H1 (cell line): Measurements from ENCODE around the gene ABHD8. TPM values are rescaled to one million over a fixed set of nuclear protein-coding genes. Genes with fewer than 3 reads are reported as not detected.

Source experiments
- CTCF ChIA-PET: fragments of 300-600 bp; sonication (Branson Sonifier 250); formaldehyde crosslinking; loops from one replicate; lab custom pipeline; 2021; ENCODE audit not compliant: partially characterized antibody; lab: Charles Lee
- POLR2A ChIA-PET: fragments of 300-600 bp; sonication (Branson Sonifier 250); formaldehyde crosslinking; loops from one replicate; lab custom pipeline; 2021; ENCODE audit warnings: inconsistent platforms; ENCODE audit not compliant: partially characterized antibody; lab: Charles Lee
- DNase-seq, 2 experiments: peaks; one replicate each; pipeline versions ENCODE4 v3.0.0 to v3.0.0-alpha.2; 2010 to 2022; ENCODE audit warnings: low spot score in 2 of 2, low read depth in 1 of 2, mixed read lengths in 1 of 2
- FAIRE-seq: peaks from 2 replicates; lab custom pipeline; 2011; peaks lifted over from hg19 to GRCh38; lab: Jason Lieb, UNC
- H2AFZ ChIP-seq: 2 replicates; pipeline ENCODE4 v1.8.1; 2012; ENCODE audit warnings: low read length, inconsistent platforms
- H2AK5ac ChIP-seq: 2 replicates; pipeline ENCODE4 v1.6.1; 2013; ENCODE audit warnings: low read depth, low read length
- H2BK120ac ChIP-seq: replicated peaks from 2 replicates; pipeline ENCODE3; 2013; ENCODE audit warnings: low read depth, low read length, inconsistent platforms
- H2BK12ac ChIP-seq: 2 replicates; pipeline ENCODE4 v1.6.1; 2013; ENCODE audit warnings: low read depth, low read length
- H2BK15ac ChIP-seq: 2 replicates; pipeline ENCODE4 v1.6.1; 2013; ENCODE audit warnings: low read length
- H2BK20ac ChIP-seq: 2 replicates; pipeline ENCODE4 v1.6.1; 2013; ENCODE audit warnings: low read length
- H2BK5ac ChIP-seq: 2 replicates; pipeline ENCODE4 v1.6.1; 2013; ENCODE audit warnings: low read depth, low read length
- H3K14ac ChIP-seq: 2 replicates; pipeline ENCODE4 v1.6.1; 2013; ENCODE audit warnings: inconsistent platforms; ENCODE audit not compliant: insufficient read length
- H3K18ac ChIP-seq: 2 replicates; pipeline ENCODE4 v1.6.1; 2013; ENCODE audit warnings: low read length; ENCODE audit errors: extremely low read depth
- H3K23ac ChIP-seq: 2 replicates; pipeline ENCODE4 v1.6.1; 2013; ENCODE audit warnings: inconsistent platforms; ENCODE audit not compliant: insufficient read length
- H3K23me2 ChIP-seq: 2 replicates; pipeline ENCODE4 v1.6.1; 2013; ENCODE audit warnings: low read depth, low read length
- H3K27ac ChIP-seq: 2 replicates; pipeline ENCODE4 v1.6.1; 2011; ENCODE audit warnings: low read depth, low read length, inconsistent platforms
- H3K27me3 ChIP-seq, 4 experiments: replicated peaks in 1 of 4; 1 replicate in 1 of 4; 2 replicates in 3 of 4; pipeline versions ENCODE4 v1.6.1 to v1.8.1; 2011 to 2013; ENCODE audit warnings: low read length in 3 of 4, mild to moderate bottlenecking in 3 of 4, inconsistent platforms in 2 of 4, mixed read lengths in 2 of 4, moderate library complexity in 1 of 4; ENCODE audit not compliant: control insufficient read depth in 3 of 4, insufficient read depth in 3 of 4; ENCODE audit errors: extremely low read depth in 1 of 4
- H3K36me3 ChIP-seq, 4 experiments: 2 replicates each; pipeline versions ENCODE4 v1.6.1 to v1.8.1; 2011 to 2013; ENCODE audit warnings: mild to moderate bottlenecking in 4 of 4, low read length in 3 of 4, moderate library complexity in 2 of 4, control low read depth in 1 of 4, inconsistent platforms in 1 of 4; ENCODE audit not compliant: insufficient read depth in 4 of 4, control insufficient read depth in 2 of 4
- H3K4ac ChIP-seq: replicated peaks from 2 replicates; pipeline ENCODE3; 2013; ENCODE audit warnings: low read length, low read depth, mixed read lengths, inconsistent platforms; ENCODE audit not compliant: insufficient read length
- H3K4me1 ChIP-seq, 4 experiments: replicated peaks in 1 of 4; 1 replicate in 1 of 4; 2 replicates in 3 of 4; pipeline versions ENCODE4 v1.6.1 to v1.8.1; 2011 to 2013; ENCODE audit warnings: low read length in 3 of 4, inconsistent platforms in 2 of 4, mixed read lengths in 1 of 4; ENCODE audit not compliant: insufficient read depth in 4 of 4, control insufficient read depth in 3 of 4
- H3K4me2 ChIP-seq, 2 experiments: 2 replicates each; pipeline versions ENCODE4 v1.6.1 to v1.8.1; 2011 to 2013; ENCODE audit warnings: low read depth in 2 of 2, low read length in 2 of 2, control low read depth in 1 of 2, inconsistent platforms in 1 of 2, mild to moderate bottlenecking in 1 of 2; ENCODE audit not compliant: insufficient read depth in 1 of 2
- H3K4me3 ChIP-seq, 4 experiments: fragments of 200-600, 300-600 bp in 1 of 4; sonication (generic), shearing (Covaris generic), sonication (Bioruptor Twin) in 1 of 4; 2 replicates each; pipeline versions ENCODE4 v1.5.1 to v1.8.1; 2011 to 2016; ENCODE audit warnings: low read length in 4 of 4, low read depth in 3 of 4, control low read depth in 2 of 4, inconsistent platforms in 2 of 4, mild to moderate bottlenecking in 2 of 4, mixed read lengths in 1 of 4, moderate library complexity in 1 of 4; ENCODE audit not compliant: insufficient read depth in 2 of 4; ENCODE audit errors: extremely low read depth in 1 of 4
- H3K56ac ChIP-seq: replicated peaks from 2 replicates; pipeline ENCODE3; 2013; ENCODE audit warnings: low read depth, mild to moderate bottlenecking, mixed read lengths, low read length, inconsistent platforms; ENCODE audit not compliant: insufficient read length
- H3K79me1 ChIP-seq: 2 replicates; pipeline ENCODE4 v1.6.1; 2013; ENCODE audit warnings: low read depth, low read length, control low read depth
- H3K79me2 ChIP-seq, 2 experiments: 2 replicates each; pipeline versions ENCODE4 v1.6.1 to v1.8.1; 2012 to 2013; ENCODE audit warnings: low read length in 2 of 2, mild to moderate bottlenecking in 2 of 2, inconsistent platforms in 1 of 2; ENCODE audit not compliant: insufficient read depth in 2 of 2, control insufficient read depth in 1 of 2
- H3K9ac ChIP-seq, 4 experiments: replicated peaks in 1 of 4; 1 replicate in 1 of 4; 2 replicates in 3 of 4; pipeline versions ENCODE4 v1.6.1 to v1.8.1; 2011 to 2013; ENCODE audit warnings: low read depth in 3 of 4, low read length in 3 of 4, control low read depth in 2 of 4, mild to moderate bottlenecking in 2 of 4, moderate library complexity in 2 of 4, inconsistent platforms in 1 of 4; ENCODE audit errors: extremely low read depth in 1 of 4
- H3K9me3 ChIP-seq, 2 experiments: 2 replicates each; pipeline versions ENCODE4 v1.6.1 to v1.8.1; 2012 to 2013; ENCODE audit warnings: mild to moderate bottlenecking in 2 of 2, moderate library complexity in 2 of 2, control low read depth in 1 of 2, inconsistent platforms in 1 of 2, low read depth in 1 of 2, low read length in 1 of 2, mixed read lengths in 1 of 2; ENCODE audit not compliant: insufficient read depth in 2 of 2
- H4K20me1 ChIP-seq, 2 experiments: replicated peaks in 1 of 2; 2 replicates each; pipeline versions ENCODE3 to v1.8.1; 2011 to 2013; ENCODE audit warnings: inconsistent platforms in 2 of 2, low read length in 2 of 2, mild to moderate bottlenecking in 1 of 2; ENCODE audit not compliant: insufficient read depth in 2 of 2, control insufficient read depth in 1 of 2
- H4K5ac ChIP-seq: 2 replicates; pipeline ENCODE4 v1.6.1; 2013; ENCODE audit warnings: low read length, low read depth, mixed read lengths, inconsistent platforms; ENCODE audit not compliant: insufficient read length
- H4K8ac ChIP-seq: 2 replicates; pipeline ENCODE4 v1.8.0; 2013; ENCODE audit warnings: mild to moderate bottlenecking, moderate library complexity, low read length, inconsistent platforms; ENCODE audit not compliant: insufficient read depth; ENCODE audit errors: extremely low read depth
- H4K91ac ChIP-seq: replicated peaks from 2 replicates; pipeline ENCODE3; 2013; ENCODE audit warnings: low read length, mixed read lengths, inconsistent platforms; ENCODE audit not compliant: insufficient read length
- JUN ChIP-seq: IDR thresholded peaks from 2 replicates; pipeline ENCODE4 v1.6.1; 2011; ENCODE audit warnings: low read depth, mild to moderate bottlenecking, improper control_type of control experiment, low read length
- JUND ChIP-seq: IDR thresholded peaks from 2 replicates; pipeline ENCODE4 v1.6.1; 2011; ENCODE audit warnings: mild to moderate bottlenecking, improper control_type of control experiment, low read length
- NANOG ChIP-seq: IDR thresholded peaks from 2 replicates; pipeline ENCODE4 v1.6.1; 2011; ENCODE audit warnings: low read length, low read depth, mild to moderate bottlenecking, inconsistent platforms; ENCODE audit not compliant: insufficient read depth, poor library complexity, severe bottlenecking
- TCF12 ChIP-seq: IDR thresholded peaks from 2 replicates; pipeline ENCODE4 v1.6.1; 2011; ENCODE audit warnings: low read depth, mild to moderate bottlenecking, low read length
- WGBS, 2 experiments: shearing (Covaris generic) in 1 of 2; methylation state at CpG; one replicate each; pipeline versions ENCODE4 v1.1.6 to v1.1.7; 2013 to 2015; ENCODE audit warnings: low lambda C conversion rate in 2 of 2, mixed read lengths in 2 of 2, inconsistent platforms in 1 of 2, low coverage in 1 of 2, missing lambda C conversion rate in 1 of 2; ENCODE audit not compliant: insufficient replicate concordance in 2 of 2, insufficient coverage in 1 of 2, insufficient read length in 1 of 2; ENCODE audit errors: extremely low coverage in 1 of 2, missing lambda C conversion rate in 1 of 2; 5-methylcytosine and 5-hydroxymethylcytosine counted together
- polyA plus RNA-seq, 7 experiments: library from polyadenylated mRNA; depleted of rRNA in 3 of 7; stranded (reverse) in 5 of 7; unstranded in 2 of 7; fragments of >200 nt in 5 of 7; fragments of 200-250 nt in 2 of 7; gene quantifications; 1 replicate in 5 of 7; 2 replicates in 1 of 7; 4 replicates in 1 of 7; pipeline versions ENCODE4 v1.2.1 to v1.2.3, GENCODE V29; 2011 to 2013; ENCODE audit warnings: missing spikeins in 2 of 7, mixed read lengths in 2 of 7
- total RNA-seq: library from RNA; stranded (reverse); fragmentation: NEBNext Ultra II Directional; extraction: Animal tissue kit (Norgen Biotek cat#: 25700); gene quantifications from 2 replicates; pipeline ENCODE4 v1.2.1, GENCODE V29; 2021

The ABHD8 gene
- total and polyA plus RNA-seq, 2 of the 8 experiments (the other 6 are each of a cell fraction or from before 2014, with no cell fraction given): 11.3 to 18.7 TPM

DNA sequence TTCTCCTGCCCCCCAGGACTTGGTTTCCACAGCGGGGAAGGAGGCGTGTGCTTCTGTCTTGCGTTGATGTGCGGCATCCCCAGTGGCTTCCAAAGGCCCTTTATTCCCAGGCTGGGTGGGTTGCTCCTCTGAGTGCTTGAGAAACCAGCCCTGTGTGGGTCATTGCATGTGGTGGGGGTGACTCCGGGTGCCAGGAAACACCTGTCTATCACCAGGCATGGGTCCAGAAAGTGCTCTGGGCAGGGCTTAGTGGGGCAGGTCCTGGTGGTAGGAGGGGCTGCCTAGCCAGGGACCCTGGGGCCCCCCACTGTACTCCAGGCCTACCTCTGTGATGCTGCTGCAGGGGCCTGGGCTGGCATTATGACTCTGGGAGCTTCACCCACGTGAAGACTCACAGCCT, 15.7 kb upstream of the ABHD8 start:
- POLR2A ChIA-PET: interaction anchor here (1.3 to 18.5 kb wide), 2 partner anchors 10 kb away, joined by 3 to 329 read pairs; partner anchors contain the start of genes ANO8 and DDA1
- Histone ChIP-seq H3K9ac (no peak overlapping the region), H3K27me3 (no peaks in the 10 kb centered on the region), H3K4ac (no peak overlapping the region), H3K14ac (no peak overlapping the region), H3K23me2 (no peaks in the 10 kb centered on the region), H3K18ac (no peak overlapping the region), H2AK5ac (no peak overlapping the region), H3K27ac (no peak overlapping the region), H3K79me1 (peaks cover 3% of the 10 kb centered on the region; the same call in 1 of the 2 replicates), H2BK5ac (no peak overlapping the region), H2BK12ac (no peak overlapping the region), H4K20me1 (peaks cover 2 to 3% of the 10 kb centered on the region in 2 experiments), H3K4me3 (no peak overlapping the region), H3K79me2 (no peaks in the 10 kb centered on the region), H2BK15ac (no peak overlapping the region), H4K5ac (no peak overlapping the region), H3K4me2 (no peak overlapping the region), H3K4me1 (no peaks in the 10 kb centered on the region; a peak in 1 of 7 replicates), H2BK120ac (no peak overlapping the region), H3K56ac (no peak overlapping the region), H3K23ac (no peak overlapping the region), H2AFZ (no peak overlapping the region), H3K36me3 (peaks cover 7 to 41% (median 20%) of the 10 kb centered on the region in 4 experiments), H4K8ac (no peak overlapping the region), H4K91ac (no peak overlapping the region), H3K9me3 (no peaks in the 10 kb centered on the region), H2BK20ac (no peak overlapping the region)
- no peak for DNase-seq
- WGBS, 2 experiments: 87% methylated on average over 6 of the region's 6 CpGs; no CpG with 5 or more reads in 1 of the 2 experiments
- no peak for FAIRE-seq
- CTCF ChIA-PET: interaction anchor here (0.7 to 0.8 kb wide), 2 partner anchors 74 to 285 kb away, joined by 3 to 4 read pairs; no protein-coding TSS in a partner anchor
- no peak for TF ChIP-seq NANOG
- TF ChIP-seq JUND: no peak
- TF ChIP-seq TCF12: no peak
- no peak for TF ChIP-seq JUN
